ACC112 (cell line): Measurements from ENCODE around the gene IP6K2.

Source experiments
- H2AFZ ChIP-seq: fragments of 200-600 bp; sonication (generic); one replicate; pipeline ENCODE4 v1.6.0; 2017; ENCODE audit warnings: antibody characterized with exemption, low read length; ENCODE audit not compliant: unreplicated experiment
- H3K27ac ChIP-seq: fragments of 200-600 bp; sonication (generic); 2 replicates; pipeline ENCODE4 v1.5.1; 2014; ENCODE audit warnings: low read depth, mild to moderate bottlenecking, antibody characterized with exemption, low read length, moderate library complexity
- H3K27me3 ChIP-seq: fragments of 200-600 bp; sonication (generic); 2 replicates; pipeline ENCODE4 v1.6.1; 2014; ENCODE audit warnings: mild to moderate bottlenecking, antibody characterized with exemption, low read length, moderate library complexity, mixed read lengths; ENCODE audit not compliant: insufficient read depth
- H3K36me3 ChIP-seq: fragments of 200-600 bp; sonication (generic); 2 replicates; pipeline ENCODE4 v1.6.1; 2016; ENCODE audit warnings: mild to moderate bottlenecking, antibody characterized with exemption, low read length, moderate library complexity, mixed read lengths; ENCODE audit not compliant: insufficient read depth
- H3K4me1 ChIP-seq: fragments of 200-600 bp; sonication (generic); one replicate; pipeline ENCODE4 v1.6.1; 2016; ENCODE audit warnings: low read length, mixed read lengths; ENCODE audit not compliant: insufficient read depth, unreplicated experiment, control insufficient read depth
- H3K4me3 ChIP-seq: fragments of 200-600 bp; sonication (generic); 2 replicates; pipeline ENCODE4 v1.5.1; 2014; ENCODE audit warnings: mild to moderate bottlenecking, low read depth, low read length
- H3K79me2 ChIP-seq: fragments of 200-600 bp; sonication (generic); one replicate; pipeline ENCODE4 v1.6.0; 2016; ENCODE audit warnings: low read length; ENCODE audit not compliant: control insufficient read depth, unreplicated experiment, insufficient read depth

Gene IP6K2

DNA sequence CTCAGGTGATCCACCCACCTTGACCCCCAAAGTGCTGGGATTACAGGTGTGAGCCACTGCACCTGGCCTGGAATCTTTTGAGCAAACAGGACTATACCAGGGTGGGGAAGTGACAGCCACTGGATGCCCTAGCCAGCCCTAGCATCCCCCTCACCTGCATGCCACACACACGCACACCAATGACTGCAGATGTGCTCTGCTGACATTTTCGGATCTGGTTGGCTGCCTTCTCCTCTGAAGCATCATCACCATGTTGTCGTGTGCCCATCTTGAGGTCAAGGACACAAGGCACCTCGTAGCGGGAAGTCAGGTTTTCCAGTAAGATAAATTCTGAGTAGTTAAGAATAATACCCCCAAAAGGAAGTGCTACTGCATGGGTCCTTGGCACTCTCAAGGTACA, 27.6 kb downstream of the IP6K2 start:
- Histone ChIP-seq H3K27me3 (no peaks in the 10 kb centered on the region), H3K36me3 (peaks cover 17% of the 10 kb centered on the region), H2AFZ (no peak overlapping the region), H3K27ac (no peak overlapping the region), H3K4me1 (peaks cover 20% of the 10 kb centered on the region), H3K4me3 (no peak overlapping the region), H3K79me2 (peaks cover 31% of the 10 kb centered on the region)

GRCh38 chr3:48688737-48689075, 28.3 kb downstream of the IP6K2 start:
- H3K4me1 ChIP-seq, result peaks cover 22% of the 10 kb centered on the region
- no peaks in the 10 kb centered on the region for H3K27me3 ChIP-seq
- H3K27ac ChIP-seq, result no peak overlapping the region
- peaks cover 32% of the 10 kb centered on the region for H3K79me2 ChIP-seq
- H3K4me3 ChIP-seq, result no peak overlapping the region
- H2AFZ ChIP-seq, result no peak overlapping the region
- peaks cover 17% of the 10 kb centered on the region for H3K36me3 ChIP-seq

- peaks cover 17% of the 10 kb centered on the region for H3K36me3 ChIP-seq
- H3K4me1 ChIP-seq, result peaks cover 22% of the 10 kb centered on the region
- no peak overlapping the region for H3K4me3 ChIP-seq
- no peaks in the 10 kb centered on the region for H3K27me3 ChIP-seq
- no peak overlapping the region for H2AFZ ChIP-seq
- H3K27ac ChIP-seq, result no peak overlapping the region
- H3K79me2 ChIP-seq, result peaks cover 31% of the 10 kb centered on the region
Observed at GRCh38 chr3:48688032-48688736, 28.8 kb downstream of the IP6K2 start.

DNA sequence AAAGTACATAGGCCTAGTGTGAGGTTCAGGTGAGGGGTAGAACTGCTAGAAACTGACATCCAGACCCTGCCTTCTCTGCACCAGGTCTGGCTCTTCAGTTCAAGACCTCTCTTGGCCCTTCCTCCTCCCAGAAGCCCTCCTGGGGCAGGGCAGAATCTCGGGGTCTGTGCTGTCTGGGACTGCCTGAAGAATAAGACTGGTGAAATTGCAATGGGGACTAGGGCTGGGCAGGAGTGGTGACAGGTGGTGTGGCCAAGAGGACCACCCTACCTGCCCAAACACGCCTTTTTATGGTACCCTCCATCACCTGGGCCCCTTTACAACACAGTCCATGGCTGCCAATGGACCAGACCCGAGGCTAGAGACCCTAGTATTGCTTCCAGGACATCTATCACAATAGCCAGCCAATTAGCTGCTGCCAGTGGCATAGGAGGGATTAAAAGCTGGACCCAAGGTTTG, 29.8 kb downstream of the IP6K2 start:
- Histone ChIP-seq H3K36me3 (peaks cover 11% of the 10 kb centered on the region), H3K27ac (no peak overlapping the region)

GRCh38 chr3:48686538-48687219, 30.3 kb downstream of the IP6K2 start:
- Histone ChIP-seq H2AFZ (no peak overlapping the region), H3K79me2 (peaks cover 25% of the 10 kb centered on the region), H3K27ac (no peak overlapping the region), H3K4me3 (peak overlapping the region; percentile 93; the same call in 1 of the 2 replicates), H3K4me1 (peaks cover 17% of the 10 kb centered on the region), H3K36me3 (peaks cover 11% of the 10 kb centered on the region), H3K27me3 (no peaks in the 10 kb centered on the region)

More for the DNA sequence above, 29.8 kb downstream of the IP6K2 start:
- H3K27me3 ChIP-seq, result no peaks in the 10 kb centered on the region
- peaks cover 17% of the 10 kb centered on the region for H3K4me1 ChIP-seq
- no peak overlapping the region for H3K4me3 ChIP-seq
- peaks cover 25% of the 10 kb centered on the region for H3K79me2 ChIP-seq
- no peak overlapping the region for H2AFZ ChIP-seq

- H2AFZ ChIP-seq, result peak within 1 kb of the TSS; percentile 28
- H3K27me3 ChIP-seq, result no peaks in the 10 kb centered on the region
- H3K79me2 ChIP-seq, result peaks cover 25% of the 10 kb centered on the region
- peaks cover 17% of the 10 kb centered on the region for H3K4me1 ChIP-seq
- H3K27ac ChIP-seq, result no peak within 1 kb of the TSS
- H3K4me3 ChIP-seq, result peak within 1 kb of the TSS; percentile 93
- H3K36me3 ChIP-seq, result peaks cover 11% of the 10 kb centered on the region
Observed at GRCh38 chr3:48685603-48686511, 31.2 kb downstream of the IP6K2 start, which contains the start of gene NCKIPSD. TSS of gene NCKIPSD (minus strand) at chr3:48685915. CDS start at chr3:48685807, 108 bp downstream.

GRCh38 chr3:48685293-48685602, 31.8 kb downstream of the IP6K2 start:
- no peaks in the 10 kb centered on the region for H3K27me3 ChIP-seq
- peak overlapping the region; percentile 93 for H3K4me3 ChIP-seq
- H3K27ac ChIP-seq, result no peak overlapping the region
- H3K4me1 ChIP-seq, result peaks cover 21% of the 10 kb centered on the region
- peak overlapping the region; percentile 28 for H2AFZ ChIP-seq
- peaks cover 25% of the 10 kb centered on the region for H3K79me2 ChIP-seq
- H3K36me3 ChIP-seq, result peaks cover 11% of the 10 kb centered on the region; the same call in 1 of the 2 replicates

- no peak overlapping the region for H2AFZ ChIP-seq
- H3K79me2 ChIP-seq, result peaks cover 25% of the 10 kb centered on the region
- H3K36me3 ChIP-seq, result peaks cover 18% of the 10 kb centered on the region; the same call in 1 of the 2 replicates
- peaks cover 21% of the 10 kb centered on the region for H3K4me1 ChIP-seq
- no peaks in the 10 kb centered on the region for H3K27me3 ChIP-seq
- peak overlapping the region; percentile 93 for H3K4me3 ChIP-seq
- H3K27ac ChIP-seq, result no peak overlapping the region
Observed at GRCh38 chr3:48684480-48685143, 32.4 kb downstream of the IP6K2 start.

GRCh38 chr3:48684054-48684349, 33.0 kb downstream of the IP6K2 start:
- H3K36me3 ChIP-seq, result peaks cover 20% of the 10 kb centered on the region; the same call in 1 of the 2 replicates
- H2AFZ ChIP-seq, result no peak overlapping the region
- H3K4me3 ChIP-seq, result peak overlapping the region; percentile 93
- peaks cover 21% of the 10 kb centered on the region for H3K4me1 ChIP-seq
- H3K27me3 ChIP-seq, result no peaks in the 10 kb centered on the region
- H3K79me2 ChIP-seq, result peaks cover 25% of the 10 kb centered on the region
- no peak overlapping the region for H3K27ac ChIP-seq

- no peak overlapping the region for H3K4me3 ChIP-seq
- H3K27me3 ChIP-seq, result no peaks in the 10 kb centered on the region
- H3K27ac ChIP-seq, result no peak overlapping the region
- peaks cover 16% of the 10 kb centered on the region; the same call in 1 of the 2 replicates for H3K36me3 ChIP-seq
- H2AFZ ChIP-seq, result no peak overlapping the region
- H3K4me1 ChIP-seq, result peaks cover 21% of the 10 kb centered on the region
- H3K79me2 ChIP-seq, result peaks cover 25% of the 10 kb centered on the region
Observed at GRCh38 chr3:48682786-48683185, 34.2 kb downstream of the IP6K2 start.
